ENCODE data around the gene ANG. TPM values are rescaled to one million over a fixed set of nuclear protein-coding genes. Genes with fewer than 3 reads are reported as not detected.

Gene ANG
- total and polyA plus RNA-seq, 9 of the 15 experiments (the other 6 are each of a cell fraction or from before 2014, with no cell fraction given) = 0.21 to 0.73 (median 0.34) TPM; not detected in 4

DNA sequence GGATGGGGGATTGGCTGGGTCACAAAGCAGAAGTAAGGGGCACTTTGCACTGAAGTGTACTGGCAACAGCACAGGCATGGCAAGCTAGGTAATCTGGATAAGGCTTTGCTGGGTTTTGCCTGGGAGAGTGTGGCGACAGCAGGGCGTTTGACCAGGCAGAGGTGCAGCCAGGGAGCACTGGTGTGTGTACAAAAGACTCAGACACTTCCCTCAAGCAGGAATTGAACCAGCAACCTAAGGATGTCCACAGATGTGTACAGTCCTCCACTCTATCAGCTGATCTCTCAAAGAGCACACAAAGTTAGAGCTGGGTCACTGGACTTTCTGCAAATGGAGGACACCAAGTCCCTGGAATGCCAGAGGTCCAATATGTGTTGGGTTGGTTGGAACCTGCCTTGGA, 19.6 kb upstream of the ANG start (continued):
- TF ChIP-seq, protein P1, sequence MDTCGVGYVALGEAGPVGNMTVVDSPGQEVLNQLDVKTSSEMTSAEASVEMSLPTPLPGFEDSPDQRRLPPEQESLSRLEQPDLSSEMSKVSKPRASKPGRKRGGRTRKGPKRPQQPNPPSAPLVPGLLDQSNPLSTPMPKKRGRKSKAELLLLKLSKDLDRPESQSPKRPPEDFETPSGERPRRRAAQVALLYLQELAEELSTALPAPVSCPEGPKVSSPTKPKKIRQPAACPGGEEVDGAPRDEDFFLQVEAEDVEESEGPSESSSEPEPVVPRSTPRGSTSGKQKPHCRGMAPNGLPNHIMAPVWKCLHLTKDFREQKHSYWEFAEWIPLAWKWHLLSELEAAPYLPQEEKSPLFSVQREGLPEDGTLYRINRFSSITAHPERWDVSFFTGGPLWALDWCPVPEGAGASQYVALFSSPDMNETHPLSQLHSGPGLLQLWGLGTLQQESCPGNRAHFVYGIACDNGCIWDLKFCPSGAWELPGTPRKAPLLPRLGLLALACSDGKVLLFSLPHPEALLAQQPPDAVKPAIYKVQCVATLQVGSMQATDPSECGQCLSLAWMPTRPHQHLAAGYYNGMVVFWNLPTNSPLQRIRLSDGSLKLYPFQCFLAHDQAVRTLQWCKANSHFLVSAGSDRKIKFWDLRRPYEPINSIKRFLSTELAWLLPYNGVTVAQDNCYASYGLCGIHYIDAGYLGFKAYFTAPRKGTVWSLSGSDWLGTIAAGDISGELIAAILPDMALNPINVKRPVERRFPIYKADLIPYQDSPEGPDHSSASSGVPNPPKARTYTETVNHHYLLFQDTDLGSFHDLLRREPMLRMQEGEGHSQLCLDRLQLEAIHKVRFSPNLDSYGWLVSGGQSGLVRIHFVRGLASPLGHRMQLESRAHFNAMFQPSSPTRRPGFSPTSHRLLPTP (IDR thresholded peaks at IDR 0.05; ENCODE audit: borderline replicate concordance, extremely low read depth, insufficient read length) = peak; percentile 11
- TF ChIP-seq TARDBP (IDR thresholded peaks at IDR 0.05) = no peak
- no peak for TF ChIP-seq CBFB (CRISPR knock-in tag; IDR thresholded peaks at IDR 0.05)

DNA sequence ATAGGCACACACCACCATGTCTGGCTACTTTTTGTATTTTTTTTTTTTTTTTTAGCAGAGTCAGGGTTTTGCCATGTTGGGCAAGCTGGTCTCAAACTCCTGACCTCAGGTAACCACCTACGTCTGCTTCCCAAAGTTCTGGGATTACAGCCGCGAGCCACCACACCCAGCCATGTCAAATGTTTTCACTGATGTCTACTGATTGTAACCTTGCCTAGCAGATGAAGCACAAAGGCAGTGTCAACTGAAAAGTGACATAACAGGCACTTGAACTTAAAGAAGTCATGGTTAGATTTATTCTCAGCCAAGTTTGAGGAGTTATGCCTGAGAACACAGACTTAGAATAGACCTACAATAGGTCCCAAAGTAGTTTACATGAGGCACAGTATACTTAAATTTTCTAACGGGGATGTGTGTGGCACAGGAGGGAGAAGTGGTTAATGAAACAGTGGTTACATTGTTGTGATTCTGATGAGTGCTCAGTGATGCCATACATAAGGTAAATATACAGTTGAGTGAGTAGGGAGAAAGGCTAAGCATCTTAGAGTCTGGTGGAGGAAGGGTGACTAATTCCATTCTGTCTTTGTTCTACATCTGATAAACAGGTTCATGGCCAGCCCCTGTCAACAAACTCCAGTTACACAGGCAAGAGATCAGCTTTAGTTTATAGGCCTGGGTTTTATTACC, 16.8 kb upstream of the ANG start:
- Histone ChIP-seq H3K4me3 (no peak overlapping the region), H3K27me3 (ENCODE audit: control insufficient read depth in 2 of 2, insufficient read depth in 2 of 2, low read length in 2 of 2) (no peaks in the 10 kb centered on the region), H3K9ac (ENCODE audit: insufficient read depth in 1 of 2, low read depth in 2 of 2, low read length in 2 of 2) (no peak overlapping the region), H3K27ac (ENCODE audit: extremely low read depth, low read depth, low read length) (no peak overlapping the region), H3K4me1 (replicated peaks in 1 of 2; ENCODE audit: control insufficient read depth in 2 of 2, insufficient read depth in 2 of 2, low read length in 2 of 2) (peaks cover 8 to 11% of the 10 kb centered on the region in 2 experiments; a peak in 3 of 5 replicates), H3K9me3 (replicated peaks; ENCODE audit: control insufficient read depth, insufficient read depth, low read depth, low read length) (no peaks in the 10 kb centered on the region), H3K9me1 (ENCODE audit: control insufficient read depth, insufficient read depth, low read length) (no peaks in the 10 kb centered on the region), H3K36me3 (ENCODE audit: control insufficient read depth, insufficient read depth, low read length) (no peaks in the 10 kb centered on the region), H3K79me2 (ENCODE audit: control insufficient read depth, insufficient read depth, low read length) (no peaks in the 10 kb centered on the region), H4K20me1 (replicated peaks; ENCODE audit: control insufficient read depth, insufficient read depth, low read length) (no peaks in the 10 kb centered on the region; the same call in 1 of the 2 replicates), H3K4me2 (ENCODE audit: insufficient read depth, low read length) (no peak overlapping the region), H2AFZ (ENCODE audit: low read depth, low read length) (no peak overlapping the region)
- no TSS peak for BruUV-seq (replicated peaks)
- 6% methylated on average over 3 of the region's 4 CpGs for WGBS (ENCODE audit: insufficient coverage, low coverage, missing lambda C conversion rate)
- in situ Hi-C loops (cut with MboI) (no loop called here), intact Hi-C loops (cut with micrococcal nuclease) (no loop called here)
- DNase-seq (ENCODE audit: extremely low read depth in 1 of 4, low spot score in 3 of 4) (peak in 1 of 4 experiments; percentile 30), ATAC-seq (peak; percentile 65), FAIRE-seq (peak; percentile 64)
- TF ChIP-seq, protein P2, sequence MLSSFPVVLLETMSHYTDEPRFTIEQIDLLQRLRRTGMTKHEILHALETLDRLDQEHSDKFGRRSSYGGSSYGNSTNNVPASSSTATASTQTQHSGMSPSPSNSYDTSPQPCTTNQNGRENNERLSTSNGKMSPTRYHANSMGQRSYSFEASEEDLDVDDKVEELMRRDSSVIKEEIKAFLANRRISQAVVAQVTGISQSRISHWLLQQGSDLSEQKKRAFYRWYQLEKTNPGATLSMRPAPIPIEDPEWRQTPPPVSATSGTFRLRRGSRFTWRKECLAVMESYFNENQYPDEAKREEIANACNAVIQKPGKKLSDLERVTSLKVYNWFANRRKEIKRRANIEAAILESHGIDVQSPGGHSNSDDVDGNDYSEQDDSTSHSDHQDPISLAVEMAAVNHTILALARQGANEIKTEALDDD (IDR thresholded peaks at IDR 0.05) = peak; percentile 46; the same call in 1 of the 2 replicates
- no peak for TF ChIP-seq ZNF445 (CRISPR knock-in tag; IDR thresholded peaks at IDR 0.05; ENCODE audit: low read depth)
- TF ChIP-seq FOSL1 (tag; conservative IDR thresholded peaks at IDR 0.05) = peak; percentile 65
- TF ChIP-seq CTBP1 (IDR thresholded peaks at IDR 0.05; ENCODE audit: borderline replicate concordance) = 0 out of 2 replicates have a peak, but pooled peaks have one; percentile 37
- peak; percentile 26; the same call in 1 of the 2 replicates for TF ChIP-seq ZNF316 (IDR thresholded peaks at IDR 0.05)
- peak; percentile 68 for TF ChIP-seq SOX6 (IDR thresholded peaks at IDR 0.05)
- TF ChIP-seq, protein P3, sequence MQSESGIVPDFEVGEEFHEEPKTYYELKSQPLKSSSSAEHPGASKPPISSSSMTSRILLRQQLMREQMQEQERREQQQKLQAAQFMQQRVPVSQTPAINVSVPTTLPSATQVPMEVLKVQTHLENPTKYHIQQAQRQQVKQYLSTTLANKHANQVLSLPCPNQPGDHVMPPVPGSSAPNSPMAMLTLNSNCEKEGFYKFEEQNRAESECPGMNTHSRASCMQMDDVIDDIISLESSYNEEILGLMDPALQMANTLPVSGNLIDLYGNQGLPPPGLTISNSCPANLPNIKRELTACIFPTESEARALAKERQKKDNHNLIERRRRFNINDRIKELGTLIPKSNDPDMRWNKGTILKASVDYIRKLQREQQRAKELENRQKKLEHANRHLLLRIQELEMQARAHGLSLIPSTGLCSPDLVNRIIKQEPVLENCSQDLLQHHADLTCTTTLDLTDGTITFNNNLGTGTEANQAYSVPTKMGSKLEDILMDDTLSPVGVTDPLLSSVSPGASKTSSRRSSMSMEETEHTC (IDR thresholded peaks at IDR 0.05) = no peak
- no peak for TF ChIP-seq PML (IDR thresholded peaks at IDR 0.05; ENCODE audit: low read length)
- TF ChIP-seq ZFPM2 (CRISPR knock-in tag; IDR thresholded peaks at IDR 0.05) = no peak
- ChIA-PET POLR2A (no interaction called here), CTCF (ENCODE audit: low intra/inter-chr PET ratio) (no interaction called here)
